Nephron progenitor cell (in vitro differentiated cells): ENCODE data around the gene CSNK1G2.

Source experiments
- DNase-seq: peaks from one replicate; pipeline ENCODE4 v3.0.0; 2021
- H3K27ac Mint-ChIP-seq: 2 replicates; pipeline ENCODE4 v1.8.0; 2021; ENCODE audit warnings: mild to moderate bottlenecking, moderate library complexity, mixed read lengths
- H3K27me3 Mint-ChIP-seq: 2 replicates; pipeline ENCODE4 v1.8.0; 2021; ENCODE audit warnings: mild to moderate bottlenecking, low read depth, mixed read lengths; ENCODE audit not compliant: poor library complexity
- H3K36me3 Mint-ChIP-seq: 2 replicates; pipeline ENCODE4 v1.8.0; 2021; ENCODE audit warnings: low read depth, mixed read lengths
- H3K4me1 Mint-ChIP-seq: 2 replicates; pipeline ENCODE4 v1.8.0; 2021; ENCODE audit warnings: mixed read lengths
- H3K4me3 Mint-ChIP-seq: 2 replicates; pipeline ENCODE4 v1.8.0; 2021; ENCODE audit warnings: mild to moderate bottlenecking, moderate library complexity, mixed read lengths
- H3K9me3 Mint-ChIP-seq: 2 replicates; pipeline ENCODE4 v1.8.0; 2021; ENCODE audit warnings: mild to moderate bottlenecking, moderate library complexity, mixed read lengths
- TF ChIP-seq, protein P1 (sequence below): fragments of 200-600 bp; sonication (generic); IDR thresholded peaks from 2 replicates; pipeline ENCODE4 v1.5.0; 2021; ENCODE audit warnings: antibody characterized with exemption

Gene CSNK1G2

GRCh38 chr19:1941146-1942077 is at the start of gene CSNK1G2:
Gene CSNK1G2 (plus strand): TSS chr19:1941172. CDS start chr19:1969773, 28,601 bp downstream.
- Mint-ChIP-seq H3K4me3 (peak within 1 kb of the TSS; percentile 93), H3K27me3 (no peaks in the 10 kb centered on the region), H3K36me3 (peaks cover 4% of the 10 kb centered on the region), H3K4me1 (peaks cover 33% of the 10 kb centered on the region), H3K9me3 (no peaks in the 10 kb centered on the region), H3K27ac (peak within 1 kb of the TSS; percentile 98)
- TF ChIP-seq, protein P1, sequence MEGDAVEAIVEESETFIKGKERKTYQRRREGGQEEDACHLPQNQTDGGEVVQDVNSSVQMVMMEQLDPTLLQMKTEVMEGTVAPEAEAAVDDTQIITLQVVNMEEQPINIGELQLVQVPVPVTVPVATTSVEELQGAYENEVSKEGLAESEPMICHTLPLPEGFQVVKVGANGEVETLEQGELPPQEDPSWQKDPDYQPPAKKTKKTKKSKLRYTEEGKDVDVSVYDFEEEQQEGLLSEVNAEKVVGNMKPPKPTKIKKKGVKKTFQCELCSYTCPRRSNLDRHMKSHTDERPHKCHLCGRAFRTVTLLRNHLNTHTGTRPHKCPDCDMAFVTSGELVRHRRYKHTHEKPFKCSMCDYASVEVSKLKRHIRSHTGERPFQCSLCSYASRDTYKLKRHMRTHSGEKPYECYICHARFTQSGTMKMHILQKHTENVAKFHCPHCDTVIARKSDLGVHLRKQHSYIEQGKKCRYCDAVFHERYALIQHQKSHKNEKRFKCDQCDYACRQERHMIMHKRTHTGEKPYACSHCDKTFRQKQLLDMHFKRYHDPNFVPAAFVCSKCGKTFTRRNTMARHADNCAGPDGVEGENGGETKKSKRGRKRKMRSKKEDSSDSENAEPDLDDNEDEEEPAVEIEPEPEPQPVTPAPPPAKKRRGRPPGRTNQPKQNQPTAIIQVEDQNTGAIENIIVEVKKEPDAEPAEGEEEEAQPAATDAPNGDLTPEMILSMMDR: no peak
- peak; percentile 37 for DNase-seq

DNA sequence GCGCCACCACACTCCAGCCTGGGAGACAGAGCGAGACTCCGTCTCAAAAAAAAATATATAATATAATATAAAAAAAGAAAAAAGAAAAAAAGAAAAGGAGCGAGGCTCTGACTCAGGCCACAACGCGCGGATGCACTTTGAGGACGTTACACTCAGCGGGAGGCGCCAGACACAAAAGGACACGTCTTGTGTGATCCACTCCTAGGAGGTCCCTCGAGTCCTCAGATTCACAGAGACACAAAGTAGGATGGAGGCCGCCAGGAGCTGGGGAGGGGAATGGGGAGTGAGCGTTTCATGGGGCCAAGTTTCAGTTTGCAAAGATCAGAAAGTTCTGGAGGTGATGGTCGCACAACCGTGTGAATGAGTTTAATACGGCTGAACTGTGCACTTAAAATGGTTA is 47.2 kb upstream of the CSNK1G2 start:
- peaks cover 7% of the 10 kb centered on the region for H3K4me1 Mint-ChIP-seq
- H3K36me3 Mint-ChIP-seq: no peaks in the 10 kb centered on the region
- no peak overlapping the region for H3K27ac Mint-ChIP-seq
- DNase-seq: no peak
- no peak overlapping the region for H3K4me3 Mint-ChIP-seq
- no peaks in the 10 kb centered on the region for H3K9me3 Mint-ChIP-seq
- TF ChIP-seq, protein P1: no peak
- H3K27me3 Mint-ChIP-seq: peaks cover 7% of the 10 kb centered on the region

DNA sequence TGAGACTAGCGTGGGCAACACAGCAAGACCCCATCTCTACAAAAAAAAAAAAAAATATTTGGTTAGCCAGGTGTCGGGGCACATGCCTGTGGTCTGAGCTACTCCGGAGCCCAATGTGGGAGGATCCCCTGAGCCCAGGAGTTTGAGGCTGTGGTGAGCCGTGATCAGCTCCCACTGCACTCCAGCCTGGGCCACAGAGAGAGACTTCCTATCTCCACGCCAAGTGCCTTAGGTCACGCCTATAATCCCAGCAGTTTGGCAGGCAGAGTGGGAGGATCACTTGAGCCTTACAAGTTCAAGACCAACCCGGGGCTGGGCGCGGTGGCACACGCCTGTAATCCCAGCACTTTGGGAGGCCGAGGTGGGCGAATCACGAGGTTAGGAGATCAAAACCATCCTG is 44.5 kb upstream of the CSNK1G2 start:
- H3K9me3 Mint-ChIP-seq: no peaks in the 10 kb centered on the region
- TF ChIP-seq, protein P1: no peak
- no peak for DNase-seq
- H3K4me1 Mint-ChIP-seq: peaks cover 7% of the 10 kb centered on the region
- H3K36me3 Mint-ChIP-seq: no peaks in the 10 kb centered on the region
- no peak overlapping the region for H3K27ac Mint-ChIP-seq
- no peak overlapping the region for H3K4me3 Mint-ChIP-seq
- peaks cover 4% of the 10 kb centered on the region for H3K27me3 Mint-ChIP-seq

- no peaks in the 10 kb centered on the region for H3K9me3 Mint-ChIP-seq
- TF ChIP-seq, protein P1: no peak
- no peak overlapping the region for H3K4me3 Mint-ChIP-seq
- no peak for DNase-seq
- peaks cover 4% of the 10 kb centered on the region for H3K27me3 Mint-ChIP-seq
- no peak overlapping the region for H3K27ac Mint-ChIP-seq
- no peaks in the 10 kb centered on the region for H3K36me3 Mint-ChIP-seq
- peaks cover 25% of the 10 kb centered on the region for H3K4me1 Mint-ChIP-seq
Observed at GRCh38 chr19:1901940-1902404, 39.0 kb upstream of the CSNK1G2 start.

DNA sequence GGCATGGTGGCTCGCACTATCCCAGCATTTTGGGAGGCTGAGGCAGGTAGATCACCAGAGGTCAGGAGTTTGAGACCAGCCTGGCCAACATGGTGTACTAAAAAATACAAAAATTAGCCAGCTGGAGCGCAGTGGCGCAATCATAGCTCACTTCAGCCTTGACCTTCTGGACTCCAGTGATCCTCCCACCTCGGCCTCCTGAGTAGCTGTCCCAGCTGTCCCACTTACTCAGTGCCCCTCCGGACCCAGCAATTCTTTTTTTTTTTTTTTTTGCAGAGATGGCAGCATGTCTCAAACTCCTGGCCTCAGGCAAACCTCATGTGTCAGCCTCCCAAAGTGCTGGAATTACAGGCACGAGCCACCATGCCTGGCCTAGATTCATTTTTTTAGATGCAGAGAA is 38.0 kb upstream of the CSNK1G2 start:
- DNase-seq: no peak
- Mint-ChIP-seq H3K4me1 (peaks cover 19% of the 10 kb centered on the region), H3K36me3 (no peaks in the 10 kb centered on the region), H3K27ac (no peak overlapping the region), H3K27me3 (no peaks in the 10 kb centered on the region), H3K9me3 (no peaks in the 10 kb centered on the region), H3K4me3 (no peak overlapping the region)
- TF ChIP-seq, protein P1: no peak

DNA sequence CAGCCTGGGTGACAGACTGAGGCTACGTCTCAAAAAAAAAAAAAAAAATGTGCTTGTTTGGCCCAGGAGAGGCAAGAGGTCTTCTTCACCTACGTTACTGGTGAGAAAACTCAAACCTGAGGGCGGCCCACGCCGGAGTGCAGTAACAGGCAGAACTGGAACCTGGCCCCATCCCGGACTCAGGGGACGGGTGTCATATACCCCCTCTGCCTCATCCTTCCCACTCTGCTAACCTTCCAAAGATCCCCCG is 36.2 kb upstream of the CSNK1G2 start:
- Mint-ChIP-seq H3K4me1 (peaks cover 22% of the 10 kb centered on the region), H3K9me3 (no peaks in the 10 kb centered on the region)
- TF ChIP-seq, protein P1: no peak

More for the DNA sequence above, 36.2 kb upstream of the CSNK1G2 start:
- H3K27me3 Mint-ChIP-seq: no peaks in the 10 kb centered on the region
- no peak for DNase-seq
- H3K27ac Mint-ChIP-seq: peak overlapping the region; percentile 89
- peak overlapping the region; percentile 32 for H3K4me3 Mint-ChIP-seq
- no peaks in the 10 kb centered on the region for H3K36me3 Mint-ChIP-seq
